ENCODE results near the gene RUFY1.

GRCh38 chr5:179618923-179619554 is 68.7 kb downstream of the RUFY1 start:
- TF ChIP-seq, protein P1, sequence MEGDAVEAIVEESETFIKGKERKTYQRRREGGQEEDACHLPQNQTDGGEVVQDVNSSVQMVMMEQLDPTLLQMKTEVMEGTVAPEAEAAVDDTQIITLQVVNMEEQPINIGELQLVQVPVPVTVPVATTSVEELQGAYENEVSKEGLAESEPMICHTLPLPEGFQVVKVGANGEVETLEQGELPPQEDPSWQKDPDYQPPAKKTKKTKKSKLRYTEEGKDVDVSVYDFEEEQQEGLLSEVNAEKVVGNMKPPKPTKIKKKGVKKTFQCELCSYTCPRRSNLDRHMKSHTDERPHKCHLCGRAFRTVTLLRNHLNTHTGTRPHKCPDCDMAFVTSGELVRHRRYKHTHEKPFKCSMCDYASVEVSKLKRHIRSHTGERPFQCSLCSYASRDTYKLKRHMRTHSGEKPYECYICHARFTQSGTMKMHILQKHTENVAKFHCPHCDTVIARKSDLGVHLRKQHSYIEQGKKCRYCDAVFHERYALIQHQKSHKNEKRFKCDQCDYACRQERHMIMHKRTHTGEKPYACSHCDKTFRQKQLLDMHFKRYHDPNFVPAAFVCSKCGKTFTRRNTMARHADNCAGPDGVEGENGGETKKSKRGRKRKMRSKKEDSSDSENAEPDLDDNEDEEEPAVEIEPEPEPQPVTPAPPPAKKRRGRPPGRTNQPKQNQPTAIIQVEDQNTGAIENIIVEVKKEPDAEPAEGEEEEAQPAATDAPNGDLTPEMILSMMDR (conservative IDR thresholded peaks at IDR 0.05; ENCODE audit: low read length), result no peak
- TF ChIP-seq EZH2phosphoT487 (IDR thresholded peaks at IDR 0.05; ENCODE audit: borderline replicate concordance, low read depth, low read length), result no peak

Measured in OCI-LY7 (cell line).